OCI-LY1 (cell line): ENCODE measurements around the gene SNED1.

Experiments used
- EZH2 ChIP-seq: fragments of 200-600 bp; sonication (generic), shearing (Covaris generic); IDR thresholded peaks from 2 replicates; pipeline ENCODE4 v1.8.0; 2017; ENCODE audit warnings: borderline replicate concordance, mixed run types, mild to moderate bottlenecking, antibody characterized with exemption, low read length, moderate library complexity, mixed read lengths
- TF ChIP-seq, protein P1 (sequence below): fragments of 200-600 bp; sonication (generic), shearing (Covaris generic); IDR thresholded peaks from 2 replicates; pipeline ENCODE4 v1.5.1; 2017; ENCODE audit warnings: mild to moderate bottlenecking, antibody characterized with exemption, low read length, moderate library complexity, mixed read lengths

DNA sequence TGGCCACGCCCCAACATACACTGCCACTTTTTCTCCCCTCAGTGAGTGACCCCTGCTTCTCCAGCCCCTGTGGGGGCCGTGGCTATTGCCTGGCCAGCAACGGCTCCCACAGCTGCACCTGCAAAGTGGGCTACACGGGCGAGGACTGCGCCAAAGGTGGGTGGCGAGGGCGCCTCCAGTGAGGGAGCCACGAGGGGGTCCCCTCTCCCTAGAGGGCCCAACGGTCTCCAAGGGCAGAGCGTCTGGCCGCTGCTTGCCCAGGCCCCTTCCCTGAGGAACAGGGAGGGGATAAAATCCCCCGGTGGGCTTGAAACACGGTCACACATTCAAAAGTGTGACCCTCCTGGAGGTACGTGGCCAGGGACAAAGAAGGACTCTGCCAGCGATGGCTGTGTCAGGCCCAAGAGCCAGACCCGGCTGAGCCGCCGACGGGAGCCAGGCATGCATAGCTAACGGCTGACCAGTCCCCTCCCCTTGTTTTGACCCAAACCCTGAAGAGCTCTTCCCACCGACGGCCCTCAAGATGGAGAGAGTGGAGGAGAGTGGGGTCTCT is 66.5 kb downstream of the SNED1 start:
- TF ChIP-seq, protein P1, sequence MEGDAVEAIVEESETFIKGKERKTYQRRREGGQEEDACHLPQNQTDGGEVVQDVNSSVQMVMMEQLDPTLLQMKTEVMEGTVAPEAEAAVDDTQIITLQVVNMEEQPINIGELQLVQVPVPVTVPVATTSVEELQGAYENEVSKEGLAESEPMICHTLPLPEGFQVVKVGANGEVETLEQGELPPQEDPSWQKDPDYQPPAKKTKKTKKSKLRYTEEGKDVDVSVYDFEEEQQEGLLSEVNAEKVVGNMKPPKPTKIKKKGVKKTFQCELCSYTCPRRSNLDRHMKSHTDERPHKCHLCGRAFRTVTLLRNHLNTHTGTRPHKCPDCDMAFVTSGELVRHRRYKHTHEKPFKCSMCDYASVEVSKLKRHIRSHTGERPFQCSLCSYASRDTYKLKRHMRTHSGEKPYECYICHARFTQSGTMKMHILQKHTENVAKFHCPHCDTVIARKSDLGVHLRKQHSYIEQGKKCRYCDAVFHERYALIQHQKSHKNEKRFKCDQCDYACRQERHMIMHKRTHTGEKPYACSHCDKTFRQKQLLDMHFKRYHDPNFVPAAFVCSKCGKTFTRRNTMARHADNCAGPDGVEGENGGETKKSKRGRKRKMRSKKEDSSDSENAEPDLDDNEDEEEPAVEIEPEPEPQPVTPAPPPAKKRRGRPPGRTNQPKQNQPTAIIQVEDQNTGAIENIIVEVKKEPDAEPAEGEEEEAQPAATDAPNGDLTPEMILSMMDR, result no peak
- TF ChIP-seq EZH2, result no peak
